Astrocyte of the spinal cord (primary cell): ENCODE results near the gene EIPR1.

Experiments used
- DNase-seq: peaks from one replicate; pipeline ENCODE4 v3.0.0; 2011; ENCODE audit warnings: low read depth, low spot score
- H3K4me3 ChIP-seq: 2 replicates; pipeline ENCODE4 v1.5.1; 2011; ENCODE audit warnings: low read depth, mild to moderate bottlenecking, low read length, moderate library complexity
- in situ Hi-C: cut with HindIII; loops from 2 replicates; pipeline ENCODE4 v1.10.0; 2017; ENCODE audit warnings: low sequenced_read_pairs
- TF ChIP-seq, protein P1 (sequence below): IDR thresholded peaks from 2 replicates; pipeline ENCODE4 v1.5.1; 2012; ENCODE audit warnings: low read depth, mild to moderate bottlenecking, low read length, inconsistent platforms

The EIPR1 gene

DNA sequence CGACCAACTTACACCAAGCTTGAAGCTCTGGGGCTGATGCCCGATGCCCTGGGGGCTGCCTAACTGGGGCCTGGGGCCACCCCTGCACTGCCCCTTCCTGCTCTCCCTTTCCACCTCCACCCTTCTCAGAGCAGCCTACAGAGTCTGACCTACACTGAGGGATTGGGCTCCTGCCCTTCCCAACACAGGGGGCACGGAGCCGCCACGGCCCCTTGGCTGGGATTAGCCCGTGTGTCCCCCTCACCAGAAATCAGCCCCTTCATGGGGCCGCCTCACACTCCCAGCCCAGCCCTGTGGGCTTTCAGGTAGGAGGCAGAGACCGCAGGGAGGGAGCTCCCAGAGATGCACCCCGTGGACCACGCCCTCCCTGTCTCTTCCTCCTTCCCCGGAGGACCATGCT, 198.0 kb downstream of the EIPR1 start:
- in situ Hi-C loops = no loop called here
- no peak overlapping the region for H3K4me3 ChIP-seq
- TF ChIP-seq, protein P1, sequence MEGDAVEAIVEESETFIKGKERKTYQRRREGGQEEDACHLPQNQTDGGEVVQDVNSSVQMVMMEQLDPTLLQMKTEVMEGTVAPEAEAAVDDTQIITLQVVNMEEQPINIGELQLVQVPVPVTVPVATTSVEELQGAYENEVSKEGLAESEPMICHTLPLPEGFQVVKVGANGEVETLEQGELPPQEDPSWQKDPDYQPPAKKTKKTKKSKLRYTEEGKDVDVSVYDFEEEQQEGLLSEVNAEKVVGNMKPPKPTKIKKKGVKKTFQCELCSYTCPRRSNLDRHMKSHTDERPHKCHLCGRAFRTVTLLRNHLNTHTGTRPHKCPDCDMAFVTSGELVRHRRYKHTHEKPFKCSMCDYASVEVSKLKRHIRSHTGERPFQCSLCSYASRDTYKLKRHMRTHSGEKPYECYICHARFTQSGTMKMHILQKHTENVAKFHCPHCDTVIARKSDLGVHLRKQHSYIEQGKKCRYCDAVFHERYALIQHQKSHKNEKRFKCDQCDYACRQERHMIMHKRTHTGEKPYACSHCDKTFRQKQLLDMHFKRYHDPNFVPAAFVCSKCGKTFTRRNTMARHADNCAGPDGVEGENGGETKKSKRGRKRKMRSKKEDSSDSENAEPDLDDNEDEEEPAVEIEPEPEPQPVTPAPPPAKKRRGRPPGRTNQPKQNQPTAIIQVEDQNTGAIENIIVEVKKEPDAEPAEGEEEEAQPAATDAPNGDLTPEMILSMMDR = no peak
- DNase-seq = no peak

DNA sequence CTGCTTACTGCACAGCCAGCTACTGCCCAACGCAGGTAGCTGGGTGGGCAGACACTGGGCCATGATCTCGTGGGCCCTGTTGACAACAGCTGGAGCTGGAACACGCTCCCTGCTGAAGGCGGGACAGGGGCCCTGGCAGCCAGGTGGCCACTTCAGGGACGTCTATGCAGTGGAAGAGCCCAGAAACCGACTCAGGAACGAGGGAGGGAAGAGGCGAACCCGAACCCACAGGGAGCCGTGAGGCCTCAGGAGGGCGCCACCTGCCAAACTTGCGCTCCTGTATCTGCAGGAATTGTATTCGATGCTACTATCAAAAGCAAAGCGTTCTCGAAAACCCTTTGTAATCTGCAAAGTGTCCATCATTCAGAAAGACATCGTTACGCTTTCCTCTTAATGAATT, 198.4 kb downstream of the EIPR1 start:
- DNase-seq = no peak
- TF ChIP-seq, protein P1 = peak; percentile 18
- in situ Hi-C loops = no loop called here
- no peak overlapping the region for H3K4me3 ChIP-seq

DNA sequence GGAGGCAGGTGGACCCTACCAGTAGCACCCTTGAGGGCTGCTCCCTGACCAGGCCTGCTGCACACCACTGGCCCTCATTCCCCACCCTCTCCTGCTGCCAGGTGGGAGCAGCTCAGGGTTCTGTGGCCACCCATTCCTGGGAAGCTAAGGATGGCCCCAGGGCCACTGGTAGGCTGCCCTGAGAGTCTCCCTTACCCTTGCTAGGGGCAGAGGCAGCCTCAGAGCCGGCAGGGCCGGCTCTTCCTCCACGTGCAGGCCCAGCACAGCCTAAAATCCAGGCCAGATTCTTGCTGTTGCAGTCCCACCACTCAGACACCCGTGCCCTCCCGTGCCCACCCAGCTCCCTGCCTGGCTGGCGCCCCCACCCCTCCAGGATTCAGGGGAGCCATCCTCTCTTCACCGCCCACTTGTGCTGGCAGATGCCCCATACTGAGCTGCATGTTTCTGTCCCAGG, 199.0 kb downstream of the EIPR1 start:
- TF ChIP-seq, protein P1 = no peak
- H3K4me3 ChIP-seq = no peak overlapping the region
- in situ Hi-C loops = no loop called here
- DNase-seq = no peak

DNA sequence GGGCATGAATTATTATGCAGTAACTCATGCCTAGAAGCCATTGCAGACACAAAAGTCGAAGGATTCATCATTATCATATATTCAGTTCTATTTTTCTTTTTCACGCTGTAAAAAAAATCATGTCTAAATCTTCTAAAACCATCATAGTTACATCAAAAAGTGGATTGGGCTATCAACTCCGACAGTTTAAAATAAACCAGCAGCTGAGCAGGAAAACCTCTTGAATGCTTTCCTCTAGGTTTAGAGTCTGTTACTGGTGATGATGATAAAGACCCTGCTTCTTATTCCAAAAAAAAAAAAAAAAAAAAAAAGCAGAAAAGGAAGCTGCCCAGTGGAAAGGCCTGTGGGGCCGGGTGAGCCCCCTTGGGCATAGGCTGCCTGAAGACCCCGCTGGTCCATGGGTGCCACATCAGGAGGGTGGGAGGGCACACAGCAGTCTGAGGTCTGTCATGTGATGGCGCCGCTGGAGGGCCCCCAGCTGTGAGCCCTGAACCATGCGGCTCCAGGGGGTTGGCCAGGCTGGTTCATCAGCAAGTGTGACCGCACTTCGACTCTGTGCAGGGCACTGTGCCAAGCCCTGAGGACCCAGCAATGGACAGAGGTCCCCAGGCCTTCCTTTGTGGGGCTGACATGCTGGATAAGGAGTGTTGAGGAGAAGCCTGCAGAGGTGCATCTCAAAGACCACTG, 199.6 kb downstream of the EIPR1 start:
- in situ Hi-C loops = no loop called here
- TF ChIP-seq, protein P1 = no peak
- no peak overlapping the region for H3K4me3 ChIP-seq
- no peak for DNase-seq

DNA sequence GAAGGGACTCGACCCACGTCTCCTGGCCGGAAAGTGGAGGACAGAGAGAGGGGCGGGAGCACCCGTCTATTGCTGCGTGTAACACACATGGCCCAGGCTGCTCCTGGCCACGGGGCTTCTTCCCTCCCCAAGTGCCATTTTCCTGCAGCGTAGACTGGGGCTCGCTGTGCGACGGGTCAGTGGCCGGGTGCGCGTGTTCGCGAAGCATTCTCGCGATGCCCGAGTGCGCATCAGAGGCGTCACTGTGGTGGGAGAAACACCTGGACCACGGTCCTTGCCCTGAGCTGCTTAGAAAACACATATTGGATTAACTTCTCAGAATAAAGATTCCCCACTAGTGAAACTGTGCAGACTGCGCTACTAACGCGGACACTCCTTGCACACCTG, 200.8 kb downstream of the EIPR1 start:
- TF ChIP-seq, protein P1 = no peak
- H3K4me3 ChIP-seq = no peak overlapping the region
- in situ Hi-C loops = no loop called here
- no peak for DNase-seq

DNA sequence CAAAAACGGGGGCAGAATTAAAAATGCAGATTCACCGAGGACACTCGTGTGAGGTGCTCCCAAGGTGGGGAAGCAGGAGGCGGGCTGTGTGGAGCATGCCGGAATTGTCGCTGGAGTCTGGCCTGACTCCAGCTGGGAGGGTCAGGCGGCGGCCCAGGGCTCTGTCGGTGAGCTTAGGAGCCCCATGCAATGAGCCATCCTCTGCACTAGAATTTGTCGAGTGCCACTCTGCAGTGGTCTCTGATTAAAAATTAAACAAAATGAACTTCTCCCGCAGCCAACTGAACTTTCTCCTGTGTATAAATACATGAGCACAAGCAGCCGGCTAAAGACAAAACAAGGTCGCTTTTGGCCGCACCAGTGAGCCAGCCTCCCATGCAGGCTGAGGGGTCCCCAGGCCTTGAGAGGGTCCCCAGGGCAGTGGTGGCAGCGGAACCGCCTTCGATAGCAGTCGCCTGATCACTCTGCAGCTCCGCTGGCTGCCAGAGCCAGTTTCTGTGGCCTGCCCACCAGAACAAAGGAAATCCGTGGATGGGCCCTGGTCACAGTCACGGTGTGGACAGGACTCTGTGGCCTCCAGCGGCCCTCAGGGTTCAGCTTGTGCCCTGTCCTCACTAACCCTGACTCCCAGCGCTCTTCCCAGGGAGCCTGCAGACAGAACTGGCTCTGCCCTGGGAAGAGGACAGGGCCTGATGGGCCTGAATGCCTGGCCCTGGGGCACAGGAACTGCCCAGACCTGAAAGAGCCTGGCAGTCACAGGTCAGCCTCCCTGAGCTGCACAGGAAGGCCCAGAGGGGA, 201.3 kb downstream of the EIPR1 start:
- no peak for DNase-seq
- in situ Hi-C loops = no loop called here
- no peak overlapping the region for H3K4me3 ChIP-seq
- TF ChIP-seq, protein P1 = no peak
